Activated CD4-positive, alpha-beta T cell treated with anti-CD3 and anti-CD28 coated beads for 48 hours (primary cell): ENCODE data around the gene RAB40B.
A peak's percentile ranks its signal among the peaks of the same experiment; 100 is the strongest.

Experiments used
- DNase-seq: peaks from one replicate; pipeline ENCODE4 v3.0.0-alpha.2; 2020

The RAB40B gene

GRCh38 chr17:82689077-82689476, 9.4 kb downstream of the RAB40B start:
- no peak for DNase-seq

- no peak for DNase-seq
Observed at GRCh38 chr17:82687871-82688270, 10.6 kb downstream of the RAB40B start.

GRCh38 chr17:82687375-82687861, 11.1 kb downstream of the RAB40B start:
- no peak for DNase-seq

- DNase-seq: no peak
Observed at GRCh38 chr17:82686366-82687324, 11.9 kb downstream of the RAB40B start.

- no peak for DNase-seq
Observed at GRCh38 chr17:82685291-82685690, 13.2 kb downstream of the RAB40B start.

- no peak for DNase-seq
Observed at GRCh38 chr17:82684228-82684841, 14.2 kb downstream of the RAB40B start.

- DNase-seq: no peak
Observed at GRCh38 chr17:82683534-82683933, 15.0 kb downstream of the RAB40B start.

GRCh38 chr17:82681547-82681946, 17.0 kb downstream of the RAB40B start:
- DNase-seq: no peak

GRCh38 chr17:82679586-82680465, 18.7 kb downstream of the RAB40B start:
- DNase-seq: no peak

- no peak for DNase-seq
Observed at GRCh38 chr17:82678265-82678891, 20.1 kb downstream of the RAB40B start.

GRCh38 chr17:82677353-82677925, 21.1 kb downstream of the RAB40B start:
- DNase-seq: no peak

- no peak for DNase-seq
Observed at GRCh38 chr17:82675476-82676245, 22.8 kb downstream of the RAB40B start.

- no peak for DNase-seq
Observed at GRCh38 chr17:82674656-82675475, 23.6 kb downstream of the RAB40B start.

- DNase-seq: no peak
Observed at GRCh38 chr17:82670661-82671450, 27.6 kb downstream of the RAB40B start.

- DNase-seq: peak; percentile 72
Observed at GRCh38 chr17:82668631-82669099, 29.8 kb downstream of the RAB40B start.

GRCh38 chr17:82668024-82668630, 30.4 kb downstream of the RAB40B start:
- DNase-seq: no peak

GRCh38 chr17:82667668-82668000, 30.9 kb downstream of the RAB40B start:
- no peak for DNase-seq

GRCh38 chr17:82666931-82667667, 31.4 kb downstream of the RAB40B start:
- no peak for DNase-seq
